GM12801 (cell line): ENCODE results near the gene STS.

Experiments used
- CTCF ChIP-seq: IDR thresholded peaks from one replicate; pipeline ENCODE4 v1.5.1; 2011; ENCODE audit warnings: control low read depth; ENCODE audit not compliant: insufficient read length; ENCODE audit errors: extremely low read depth

The STS gene

GRCh38 chrX:7120878-7121219, 26.7 kb upstream of the STS start:
- no peak for TF ChIP-seq CTCF

- TF ChIP-seq CTCF = no peak
Measured at GRCh38 chrX:7127056-7127455, 20.5 kb upstream of the STS start.

GRCh38 chrX:7131621-7132020, 15.9 kb upstream of the STS start:
- TF ChIP-seq CTCF = no peak

GRCh38 chrX:7132335-7133049, 15.0 kb upstream of the STS start:
- TF ChIP-seq CTCF = no peak

GRCh38 chrX:7133050-7133440, 14.5 kb upstream of the STS start:
- no peak for TF ChIP-seq CTCF

- no peak for TF ChIP-seq CTCF
Measured at GRCh38 chrX:7134981-7135380, 12.5 kb upstream of the STS start.

GRCh38 chrX:7139202-7140081, 8.1 kb upstream of the STS start:
- no peak for TF ChIP-seq CTCF
